Liver (tissue), 9 donors: ENCODE data around the gene MAP4K2. TPM values are rescaled to one million over a fixed set of nuclear protein-coding genes. Genes with fewer than 3 reads are reported as not detected.
A peak's percentile ranks its signal among the peaks of the same experiment; 100 is the strongest.

ENCODE experiments used
- DNase-seq: peaks from one replicate; pipeline ENCODE4 v3.0.0-alpha.2; 2017; ENCODE audit warnings: low spot score
- H3K27ac ChIP-seq, 2 donors: one replicate each; pipeline ENCODE4 v1.7.0; 2013; ENCODE audit warnings: inconsistent platforms in 2 of 2, low read length in 2 of 2, control low read depth in 1 of 2, low read depth in 1 of 2, mild to moderate bottlenecking in 1 of 2
- H3K27me3 ChIP-seq, 4 donors: one replicate each; pipeline versions ENCODE4 v1.6.1 to v1.7.0; 2013; ENCODE audit warnings: low read length in 3 of 4, inconsistent platforms in 1 of 4, mild to moderate bottlenecking in 1 of 4, moderate library complexity in 1 of 4; ENCODE audit not compliant: control insufficient read depth in 4 of 4, insufficient read depth in 4 of 4
- H3K36me3 ChIP-seq, 4 donors: one replicate each; pipeline versions ENCODE4 v1.6.1 to v1.7.0; 2013; ENCODE audit warnings: low read length in 3 of 4, mild to moderate bottlenecking in 3 of 4, low read depth in 1 of 4, moderate library complexity in 1 of 4; ENCODE audit not compliant: control insufficient read depth in 4 of 4, insufficient read depth in 3 of 4
- H3K4me1 ChIP-seq, 4 donors: one replicate each; pipeline versions ENCODE4 v1.6.1 to v1.7.0; 2013; ENCODE audit warnings: low read length in 3 of 4, mild to moderate bottlenecking in 3 of 4, moderate library complexity in 1 of 4; ENCODE audit not compliant: control insufficient read depth in 4 of 4, insufficient read depth in 4 of 4
- H3K4me3 ChIP-seq, 3 donors: one replicate each; pipeline versions ENCODE4 v1.6.1 to v1.7.0; 2013; ENCODE audit warnings: low read length in 3 of 3, control low read depth in 1 of 3, low read depth in 1 of 3, mild to moderate bottlenecking in 1 of 3
- H3K9ac ChIP-seq, 2 donors: one replicate each; pipeline ENCODE4 v1.7.0; 2013; ENCODE audit warnings: low read length in 2 of 2, mild to moderate bottlenecking in 2 of 2, moderate library complexity in 2 of 2, control low read depth in 1 of 2, low read depth in 1 of 2
- H3K9me3 ChIP-seq, 4 donors: one replicate each; pipeline versions ENCODE4 v1.6.1 to v1.7.0; 2013; ENCODE audit warnings: low read length in 3 of 4; ENCODE audit not compliant: control insufficient read depth in 4 of 4
- ATF3 ChIP-seq: IDR thresholded peaks from 2 replicates; pipeline ENCODE4 v1.6.1; 2016; ENCODE audit warnings: antibody characterized with exemption
- CTCF ChIP-seq: fragments of 150-350 bp; IDR thresholded peaks from 2 replicates; pipeline ENCODE4 v1.5.1; 2017; ENCODE audit warnings: improper control_type of control experiment, low read depth, low read length; ENCODE audit not compliant: missing input control
- EGR1 ChIP-seq, 2 donors: IDR thresholded peaks; 2 replicates each; pipeline ENCODE4 v1.6.1; 2016 to 2018; ENCODE audit warnings: antibody characterized with exemption in 2 of 2, low read depth in 2 of 2
- FOXA1 ChIP-seq: IDR thresholded peaks from 2 replicates; pipeline ENCODE4 v1.6.1; 2016; ENCODE audit warnings: antibody characterized with exemption
- GABPA ChIP-seq, 2 donors: IDR thresholded peaks in 1 of 2; conservative IDR thresholded peaks in 1 of 2; 2 replicates each; pipeline ENCODE4 v1.6.1; 2016; ENCODE audit warnings: antibody characterized with exemption in 2 of 2, mild to moderate bottlenecking in 1 of 2, moderate library complexity in 1 of 2
- HNF4G ChIP-seq: IDR thresholded peaks from 2 replicates; pipeline ENCODE4 v1.6.1; 2016; ENCODE audit warnings: antibody characterized with exemption
- MAX ChIP-seq: IDR thresholded peaks from 2 replicates; pipeline ENCODE4 v1.6.1; 2016; ENCODE audit warnings: antibody characterized with exemption
- RAD21 ChIP-seq, 2 donors: IDR thresholded peaks; 2 replicates each; pipeline ENCODE4 v1.6.1; 2016; ENCODE audit warnings: antibody characterized with exemption in 2 of 2, mild to moderate bottlenecking in 2 of 2
- REST ChIP-seq: IDR thresholded peaks from 2 replicates; pipeline ENCODE4 v1.6.1; 2016; ENCODE audit warnings: antibody characterized with exemption, mild to moderate bottlenecking
- RXRA ChIP-seq, 2 donors: IDR thresholded peaks; 2 replicates each; pipeline ENCODE4 v1.6.1; 2017 to 2018; ENCODE audit warnings: antibody characterized with exemption in 2 of 2, mild to moderate bottlenecking in 1 of 2
- SP1 ChIP-seq: IDR thresholded peaks from 2 replicates; pipeline ENCODE4 v1.6.1; 2018; ENCODE audit warnings: antibody characterized with exemption, mild to moderate bottlenecking
- TAF1 ChIP-seq: conservative IDR thresholded peaks from 2 replicates; pipeline ENCODE4 v1.6.1; 2016; ENCODE audit warnings: antibody characterized with exemption, mild to moderate bottlenecking
- YY1 ChIP-seq: IDR thresholded peaks from 2 replicates; pipeline ENCODE4 v1.6.1; 2016; ENCODE audit warnings: antibody characterized with exemption, mild to moderate bottlenecking
- ZBTB33 ChIP-seq: IDR thresholded peaks from 2 replicates; pipeline ENCODE4 v1.6.1; 2016; ENCODE audit warnings: antibody characterized with exemption
- WGBS: extraction: QIAGEN DNeasy Blood & Tissue Kit; methylation state at CpG from one replicate; pipeline ENCODE4 v1.1.7; 2013; 5-methylcytosine and 5-hydroxymethylcytosine counted together
- polyA plus RNA-seq, 2 donors: library from polyadenylated mRNA; stranded (reverse) in 1 of 2; unstranded in 1 of 2; fragments of 200-250 nt in 1 of 2; fragments of >200 nt in 1 of 2; fragmentation: Nextera tagmentation in 1 of 2; extraction: Ambion mirVana in 1 of 2; gene quantifications; one replicate each; pipeline versions ENCODE4 v1.2.1 to v1.2.3, GENCODE V29; 2013 to 2015
- total RNA-seq, 2 donors: library from RNA; depleted of rRNA; stranded (reverse); fragments of >200 nt; gene quantifications; one replicate each; pipeline ENCODE4 v1.2.3, GENCODE V29; 2014
- donor health status: healthy.
- donor health status: healthy.
- donor health status: healthy.
- donor health status: healthy.
- donor health status: healthy.

MAP4K2 gene
- total and polyA plus RNA-seq, 4 donors: 2.1 to 6.9 (median 3.5) TPM

- Histone ChIP-seq H3K27ac (no peak overlapping the region), H3K27me3 (no peaks in the 10 kb centered on the region), H3K36me3 (peaks cover 6 to 22% (median 7%) of the 10 kb centered on the region in 4 donors), H3K9me3 (no peaks in the 10 kb centered on the region), H3K9ac (no peak overlapping the region), H3K4me1 (peaks cover 6 to 26% (median 17%) of the 10 kb centered on the region in 4 donors), H3K4me3 (no peak overlapping the region)
- WGBS: 99% methylated on average over 9 of the region's 9 CpGs
- TF ChIP-seq SP1 (no peak), MAX (no peak), GABPA (IDR thresholded peaks at IDR 0.05 in 1 of 2, conservative IDR thresholded peaks at IDR 0.05 in 1 of 2) (no peak), YY1 (no peak), REST (no peak), TAF1 (no peak), ATF3 (no peak), HNF4G (no peak), RXRA (IDR thresholded peaks at IDR 0.05) (no peak)
- DNase-seq: no peak
These were observed 2.5 kb upstream of the MAP4K2 start for GRCh38 chr11:64805481-64805880.

GRCh38 chr11:64804346-64805210 lies 1.6 kb upstream of the MAP4K2 start:
- DNase-seq: no peak
- no peak overlapping the region for H3K4me3 ChIP-seq
- no peak for TF ChIP-seq EGR1 (IDR thresholded peaks at IDR 0.05; ENCODE audit: low read depth in 2 of 2)
- no peak for TF ChIP-seq SP1
- no peak for TF ChIP-seq RAD21 (IDR thresholded peaks at IDR 0.05)
- no peak for TF ChIP-seq RXRA (IDR thresholded peaks at IDR 0.05)
- TF ChIP-seq MAX: no peak
- peaks cover 4 to 23% (median 15%) of the 10 kb centered on the region in 4 donors for H3K4me1 ChIP-seq
- no peak overlapping the region for H3K9ac ChIP-seq
- H3K27me3 ChIP-seq: no peaks in the 10 kb centered on the region
- no peaks in the 10 kb centered on the region for H3K9me3 ChIP-seq
- peaks cover 6 to 22% (median 7%) of the 10 kb centered on the region in 4 donors for H3K36me3 ChIP-seq
- 93% methylated on average over 41 of the region's 41 CpGs for WGBS
- H3K27ac ChIP-seq: no peak overlapping the region

- Histone ChIP-seq H3K9ac (peak overlapping the region in 1 of 2 donors; percentile 58), H3K27me3 (no peaks in the 10 kb centered on the region), H3K4me1 (peaks cover 3 to 18% (median 10%) of the 10 kb centered on the region in 4 donors), H3K36me3 (peaks cover 6 to 24% (median 7%) of the 10 kb centered on the region in 4 donors), H3K4me3 (peak overlapping the region; percentile 42 to 67 (median 65)), H3K27ac (peak overlapping the region; percentile 60 to 82), H3K9me3 (no peaks in the 10 kb centered on the region)
- 63% methylated on average over 15 of the region's 15 CpGs for WGBS
- DNase-seq: no peak
- no peak for TF ChIP-seq MAX
- TF ChIP-seq YY1: no peak
- no peak for TF ChIP-seq CTCF
- TF ChIP-seq TAF1: no peak
- no peak for TF ChIP-seq FOXA1
- TF ChIP-seq ZBTB33: no peak
These were observed 882 bp upstream of the MAP4K2 start for GRCh38 chr11:64803846-64804345.
